HG03558 (cell line): Measurements from ENCODE around the gene NCK1.

ENCODE experiments used
- ATAC-seq: cut with Tn5 transposase; IDR thresholded peaks from one replicate; pipeline ENCODE4 v1.9.1; 2021; ENCODE audit warnings: moderate number of reproducible peaks; ENCODE audit not compliant: unreplicated experiment; ENCODE audit errors: extremely low read depth

NCK1 gene

DNA sequence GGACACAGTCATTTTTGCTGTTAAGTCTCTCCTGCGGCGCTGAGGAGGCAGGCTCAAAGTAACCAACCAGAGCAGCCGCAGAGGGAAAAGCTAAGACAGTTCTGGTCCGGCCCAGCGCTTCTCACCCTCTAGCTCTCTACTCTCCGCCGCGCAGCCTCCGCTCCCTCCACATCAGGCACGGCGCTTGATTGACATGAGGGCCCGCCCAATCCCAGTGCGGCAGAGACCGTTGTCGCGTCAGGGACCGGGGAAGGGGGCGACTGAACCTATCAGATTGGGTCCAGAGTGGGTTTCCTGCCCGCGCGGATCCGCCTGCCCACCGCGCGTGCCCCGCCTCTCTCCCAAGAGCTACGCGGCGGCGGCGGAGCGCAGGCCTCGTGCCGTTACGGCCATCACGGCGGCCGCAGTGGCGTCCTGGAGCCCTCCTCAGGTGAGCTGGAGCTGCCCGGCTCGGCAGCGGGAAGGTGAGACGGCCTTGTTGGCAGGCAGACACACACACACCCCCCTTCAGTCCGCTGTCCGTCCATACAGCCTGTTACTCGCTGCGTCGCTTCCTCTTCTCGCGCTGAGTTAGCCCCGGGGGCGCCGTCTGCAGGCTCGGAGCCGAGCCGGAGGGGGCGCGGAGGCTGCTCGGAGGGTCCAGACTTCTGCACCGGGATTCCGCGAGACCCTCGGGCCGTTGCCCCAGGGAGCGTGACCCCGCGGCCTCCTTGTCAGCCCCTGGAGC is at the start of gene NCK1:
NCK1 (plus strand) TSS at position 319 of the 727 bp plus-strand sequence. CDS start 65,794 bp downstream, outside the sequence.
- ATAC-seq = peak; percentile 90

DNA sequence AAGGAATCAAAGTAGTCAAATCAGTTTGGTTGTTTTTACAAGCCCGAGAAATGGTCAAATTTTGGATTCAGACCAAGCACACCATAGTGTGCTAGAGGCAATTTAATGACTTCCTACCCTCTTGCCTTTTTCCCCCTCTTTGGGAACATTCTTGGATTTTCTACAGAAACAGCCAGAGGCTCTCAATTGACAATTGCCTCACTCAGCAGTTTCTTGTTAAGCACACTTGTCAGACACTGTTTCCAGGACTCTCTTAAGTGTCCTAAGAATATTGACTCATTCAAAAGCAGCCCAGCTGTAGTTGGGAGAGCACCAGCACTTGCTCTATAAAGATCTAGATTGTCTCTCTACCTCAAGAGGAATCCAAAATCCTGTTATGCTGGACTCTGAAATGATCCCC is 44.6 kb upstream of the NCK1 start:
- ATAC-seq = no peak

DNA sequence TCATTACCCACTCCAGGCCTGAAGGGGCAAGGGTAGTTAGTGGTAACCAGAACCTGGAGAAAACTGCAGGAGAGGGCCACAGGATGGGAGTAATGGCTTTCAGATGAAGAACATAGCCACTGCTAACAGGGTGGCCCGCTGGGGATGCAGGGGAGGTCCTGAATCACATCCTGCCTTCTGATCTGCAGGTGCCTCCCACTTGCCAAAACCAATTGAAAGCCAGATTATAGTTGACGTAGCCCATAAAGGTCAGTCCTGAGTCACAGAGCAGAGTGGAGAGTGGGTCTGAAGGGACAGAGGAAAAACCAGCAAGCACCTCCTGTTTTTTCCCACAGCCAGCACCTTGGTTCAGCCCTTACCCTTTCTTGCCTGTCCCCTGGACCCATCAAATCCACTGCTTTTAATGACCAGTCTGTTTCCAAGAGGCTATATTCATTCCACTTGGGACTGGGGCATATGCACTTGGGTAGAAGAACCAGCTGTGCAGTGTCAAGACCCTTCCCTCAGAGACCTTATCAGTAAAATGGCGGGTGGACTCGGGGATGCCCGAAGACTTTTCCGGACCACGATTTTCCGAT is 43.7 kb upstream of the NCK1 start:
- no peak for ATAC-seq

- no peak for ATAC-seq
Observed at GRCh38 chr3:136818769-136819391, 43.1 kb upstream of the NCK1 start, which contains the start of gene SLC35G2. Gene SLC35G2, plus strand, starts transcription at chr3:136819126. Its CDS starts 35,335 bp downstream, at chr3:136854461.

DNA sequence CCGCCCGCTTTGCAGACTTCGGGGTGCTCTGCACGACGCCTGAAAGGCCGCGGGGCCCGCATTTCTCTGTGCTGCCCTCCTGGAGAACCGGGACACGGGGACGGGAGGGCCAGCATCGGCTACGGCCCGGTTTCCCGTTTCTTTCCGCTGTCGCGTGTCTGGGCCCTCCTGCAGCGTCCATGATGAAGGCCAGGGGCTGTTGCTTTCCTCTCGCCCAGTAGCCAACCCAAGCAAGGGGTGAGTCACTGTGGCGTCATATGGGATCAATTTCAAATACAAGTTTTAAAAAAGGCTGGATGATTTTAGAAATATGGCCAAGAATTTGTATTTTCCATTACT is 42.6 kb upstream of the NCK1 start:
- no peak for ATAC-seq

DNA sequence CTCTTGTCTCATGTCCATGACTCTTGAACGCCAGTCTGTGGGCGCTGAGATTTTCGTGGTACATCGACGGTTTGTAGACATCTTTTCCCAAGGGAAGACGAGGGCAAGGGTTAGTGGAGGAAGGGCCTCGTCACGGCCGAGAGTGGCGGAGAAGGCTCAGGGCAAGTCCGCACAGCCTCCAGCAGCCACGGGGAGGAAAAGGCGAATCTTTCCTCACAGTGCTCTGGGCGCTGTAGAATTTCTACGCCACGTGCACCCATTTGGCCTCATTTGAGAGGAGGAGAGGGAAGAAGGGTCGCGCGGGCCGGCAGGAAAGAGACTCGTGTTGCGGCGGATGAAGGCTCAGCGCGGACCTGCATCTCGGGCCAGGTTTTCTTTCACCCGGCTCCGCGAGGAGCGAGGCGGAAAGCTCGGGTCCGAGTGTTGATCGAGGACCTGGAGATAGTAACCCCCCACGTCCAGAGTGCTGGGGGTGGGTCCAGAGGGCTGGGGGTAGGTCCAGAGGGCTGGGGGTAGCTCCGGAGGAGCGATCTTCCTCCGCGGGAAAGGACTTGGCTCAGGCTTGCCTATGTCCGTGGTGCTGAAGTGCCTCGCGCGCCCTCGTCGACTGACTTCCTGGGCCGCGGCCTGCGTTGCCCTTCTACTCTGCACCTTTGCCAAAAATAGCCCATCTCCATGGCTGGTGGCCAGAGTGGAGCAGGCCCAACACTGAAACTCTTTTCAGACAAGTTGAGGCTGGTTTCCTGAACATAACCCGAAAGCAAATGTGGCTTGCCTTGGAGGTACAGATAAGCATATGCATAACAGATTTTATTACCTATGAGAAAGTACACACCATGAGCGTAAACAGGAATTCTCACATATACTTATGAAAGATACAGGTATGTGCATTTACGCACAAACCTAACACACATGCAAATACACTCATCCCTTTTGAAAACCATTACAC is 42.0 kb upstream of the NCK1 start:
- ATAC-seq = no peak

GRCh38 chr3:136831461-136831860 is 30.5 kb upstream of the NCK1 start:
- ATAC-seq = no peak

DNA sequence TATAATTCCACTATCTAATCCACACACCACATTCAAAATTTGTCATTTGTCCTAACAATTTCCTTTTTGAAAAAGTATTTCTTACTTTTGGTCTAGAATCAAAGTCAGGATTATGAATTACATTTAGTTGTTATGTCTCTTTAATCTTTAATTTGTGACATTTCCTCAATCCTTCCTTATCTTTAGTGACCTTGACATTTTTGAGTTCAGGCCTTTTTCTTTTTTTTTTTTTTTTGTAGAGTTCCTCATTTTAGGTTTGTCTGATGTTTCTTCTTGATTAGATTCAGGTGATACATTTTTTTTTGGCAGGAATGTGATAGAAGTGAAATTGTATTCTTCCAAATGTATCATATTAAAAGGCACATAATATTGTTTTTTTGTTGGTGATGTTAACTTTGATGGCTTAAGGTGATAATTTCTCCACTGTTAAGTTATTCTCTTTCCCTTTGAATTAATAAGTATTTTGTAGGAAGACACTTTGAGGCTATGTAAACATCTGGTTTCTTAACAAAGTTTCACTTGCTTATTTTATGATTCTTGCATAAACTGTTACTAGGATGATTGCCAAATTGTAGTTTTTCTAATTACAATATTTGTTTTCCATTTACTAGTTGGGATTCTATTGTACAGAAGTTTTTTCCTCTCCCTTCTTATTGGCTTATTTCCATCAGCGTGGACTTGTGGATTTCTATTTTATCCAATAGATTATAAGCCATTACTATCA is 26.8 kb upstream of the NCK1 start:
- ATAC-seq = no peak

- no peak for ATAC-seq
Observed at GRCh38 chr3:136835813-136836510, 26.0 kb upstream of the NCK1 start.

DNA sequence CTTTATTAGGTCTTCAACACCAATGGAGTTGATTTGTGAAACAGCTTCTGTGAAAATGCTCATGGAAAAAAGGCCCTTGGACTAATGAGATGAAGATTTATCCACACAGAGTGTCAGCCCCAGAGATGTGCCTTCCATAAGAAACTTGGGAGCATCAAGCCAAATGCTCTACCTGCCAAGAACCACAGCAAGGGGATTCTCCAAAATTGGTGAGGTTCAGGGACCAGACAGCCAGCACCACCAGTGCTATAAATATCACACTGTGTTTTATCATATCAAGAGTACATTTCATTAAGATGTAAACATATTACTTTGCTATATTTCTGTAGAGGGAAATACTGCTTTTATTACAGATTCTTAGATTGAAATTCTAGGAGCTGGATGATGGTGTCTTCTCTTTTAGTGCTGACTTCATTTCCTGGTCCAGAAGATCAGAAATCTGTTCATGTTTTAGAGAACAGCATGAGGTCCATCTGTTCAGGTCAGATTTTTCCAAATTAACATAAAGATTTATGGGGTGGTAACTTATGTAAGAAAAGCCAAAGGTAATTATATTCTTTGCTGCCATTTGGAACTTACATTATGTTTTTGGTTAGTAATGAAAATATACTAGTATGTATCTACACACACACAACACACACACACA is 25.4 kb upstream of the NCK1 start:
- ATAC-seq = no peak

- ATAC-seq = no peak
Observed at GRCh38 chr3:136838641-136839555, 23.1 kb upstream of the NCK1 start.

DNA sequence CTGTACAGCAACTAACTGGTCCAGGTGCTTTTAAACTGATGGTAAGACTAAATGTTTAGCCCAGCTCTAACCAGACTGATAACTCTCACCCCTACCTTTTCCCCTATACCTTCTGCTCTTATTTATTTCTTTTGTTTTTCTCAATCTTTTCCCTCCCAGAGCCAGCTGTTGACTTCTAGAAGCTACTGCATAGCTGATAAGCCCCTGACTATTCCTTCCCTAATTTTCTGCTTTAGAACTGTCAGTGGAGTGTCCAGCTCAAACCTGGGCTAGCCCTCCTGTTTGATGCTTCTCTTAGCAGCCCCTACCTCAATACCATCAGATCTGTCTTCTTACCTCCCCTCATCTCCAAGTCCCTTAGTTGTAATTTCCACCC is 22.5 kb upstream of the NCK1 start:
- no peak for ATAC-seq

- ATAC-seq = no peak
Observed at GRCh38 chr3:136840252-136840651, 21.8 kb upstream of the NCK1 start.

- ATAC-seq = no peak
Observed at GRCh38 chr3:136842294-136842693, 19.7 kb upstream of the NCK1 start.

DNA sequence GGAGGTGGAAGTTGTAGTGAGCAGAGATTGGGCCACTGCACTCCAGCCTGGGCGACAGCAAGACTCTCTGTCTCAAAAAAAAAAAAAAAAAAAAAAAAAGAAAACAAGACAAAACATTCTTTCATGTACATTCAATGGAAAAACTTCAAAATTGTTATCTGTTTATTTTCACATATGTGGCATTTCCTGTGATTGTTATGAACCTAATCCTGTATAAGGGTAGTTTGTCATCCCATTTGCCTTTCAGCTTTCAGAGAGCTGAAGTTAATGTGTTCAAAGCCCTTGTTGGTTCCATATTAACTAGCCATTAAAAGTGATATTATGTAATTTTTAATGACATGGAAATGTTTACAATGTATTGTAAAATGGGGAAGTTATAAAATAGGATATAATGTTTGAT is 17.3 kb upstream of the NCK1 start:
- no peak for ATAC-seq

- ATAC-seq = no peak
Observed at GRCh38 chr3:136852180-136852579, 9.8 kb upstream of the NCK1 start.

GRCh38 chr3:136856665-136857064 is 5.3 kb upstream of the NCK1 start:
- ATAC-seq = no peak

GRCh38 chr3:136858381-136858780 is 3.6 kb upstream of the NCK1 start:
- no peak for ATAC-seq
